IPS-NIHi7 (cell line): Measurements from ENCODE around the gene SEC24A.
"Not testable (repeated sequence)": the region's sequence is repeated elsewhere in the genome, so short reads cannot be mapped to it uniquely, and the experiment has no call there.

ENCODE experiments used
- DNase-seq: peaks from one replicate; pipeline ENCODE4 v3.0.0; 2012; ENCODE audit warnings: mixed read lengths; ENCODE audit errors: extremely low spot score

The SEC24A gene

DNA sequence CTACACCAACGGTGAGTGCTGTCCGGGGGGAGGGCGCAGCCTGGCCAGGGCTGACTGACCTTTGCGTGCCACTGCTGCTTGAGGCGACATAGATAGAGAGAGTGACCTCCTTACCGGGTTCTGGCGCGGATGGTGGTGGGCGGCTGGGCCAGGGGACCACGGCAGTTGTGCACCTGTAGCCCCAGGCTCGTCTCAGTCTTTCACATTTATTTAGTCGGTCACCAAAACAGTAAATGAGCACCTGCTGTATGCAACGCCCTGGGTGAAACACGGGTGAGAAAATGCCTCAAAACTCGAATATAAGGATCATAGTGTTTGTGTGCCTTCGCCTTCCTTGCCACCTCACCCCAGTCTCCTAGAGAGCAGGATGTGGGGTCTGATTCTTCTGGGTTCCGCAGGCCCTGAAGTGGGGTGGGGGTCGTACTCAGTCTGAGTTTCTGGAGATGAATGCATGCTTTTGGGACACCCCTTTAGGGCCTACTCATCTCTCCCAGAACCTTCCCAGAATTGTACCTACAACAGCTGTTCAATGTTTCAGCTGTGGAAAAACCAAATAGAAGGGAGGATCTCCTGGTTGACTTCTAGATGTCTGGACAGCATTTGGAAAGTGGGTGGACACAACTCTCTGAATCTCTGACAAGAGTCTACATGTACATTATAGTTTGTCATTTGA is 714 bp downstream of the SEC24A start:
- no peak for DNase-seq

DNA sequence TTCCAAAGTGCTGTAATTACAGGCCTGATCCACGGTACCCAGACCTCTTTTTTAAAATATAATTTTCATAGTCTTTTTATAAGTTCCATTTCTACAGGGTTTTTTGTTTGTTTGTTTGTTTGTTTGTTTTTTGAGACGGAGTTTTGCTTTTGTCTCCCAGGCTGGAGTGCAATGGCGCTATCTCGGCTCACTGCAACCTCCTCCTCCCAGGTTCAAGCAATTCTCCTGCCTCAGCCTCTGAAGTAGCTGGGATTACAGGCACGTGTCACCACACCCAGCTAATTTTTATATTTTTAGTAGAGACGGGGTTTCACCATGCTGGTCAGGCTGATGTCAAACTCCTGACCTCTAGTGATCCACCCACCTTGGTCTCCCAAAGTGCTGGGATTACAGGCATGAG is 2.1 kb downstream of the SEC24A start:
- not testable (repeated sequence) for DNase-seq

DNA sequence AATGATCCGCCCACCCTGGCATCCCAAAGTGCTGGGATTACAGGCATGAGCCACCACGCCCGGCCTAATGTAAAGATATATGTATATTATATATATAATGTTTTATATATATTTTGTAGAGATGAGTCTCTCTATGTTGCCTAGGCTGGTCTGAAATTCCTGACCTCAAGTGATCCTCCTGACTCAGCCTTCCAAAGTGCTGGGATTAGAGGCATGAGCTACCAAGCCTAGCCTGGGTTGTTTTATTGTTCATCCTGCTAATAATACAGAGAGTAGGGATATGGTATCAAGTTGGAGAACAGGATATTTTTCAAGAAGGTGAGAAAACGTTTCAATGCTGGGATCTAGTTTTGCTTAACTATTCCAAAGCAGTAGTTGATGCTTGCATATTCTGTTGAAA is 2.9 kb downstream of the SEC24A start:
- DNase-seq: no peak

DNA sequence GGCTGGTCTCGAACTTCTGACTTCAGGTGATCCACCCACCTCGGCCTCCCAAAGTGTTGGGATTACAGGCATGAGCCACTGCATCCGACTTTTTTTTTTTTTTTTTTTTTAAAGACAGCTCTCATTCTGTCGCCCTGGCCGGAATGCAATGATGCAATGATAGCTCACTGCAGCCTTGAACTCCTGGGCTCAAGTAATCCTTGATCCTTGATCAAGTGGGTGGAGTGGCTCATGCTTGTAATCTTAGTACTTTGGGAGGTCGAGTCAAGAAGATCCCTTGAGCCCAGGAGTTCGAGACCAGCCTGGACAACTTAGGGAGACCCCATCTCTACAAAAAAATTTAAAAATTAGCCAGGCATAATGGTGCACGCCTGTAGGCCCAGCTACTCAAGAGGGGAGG is 8.1 kb downstream of the SEC24A start:
- no peak for DNase-seq

DNA sequence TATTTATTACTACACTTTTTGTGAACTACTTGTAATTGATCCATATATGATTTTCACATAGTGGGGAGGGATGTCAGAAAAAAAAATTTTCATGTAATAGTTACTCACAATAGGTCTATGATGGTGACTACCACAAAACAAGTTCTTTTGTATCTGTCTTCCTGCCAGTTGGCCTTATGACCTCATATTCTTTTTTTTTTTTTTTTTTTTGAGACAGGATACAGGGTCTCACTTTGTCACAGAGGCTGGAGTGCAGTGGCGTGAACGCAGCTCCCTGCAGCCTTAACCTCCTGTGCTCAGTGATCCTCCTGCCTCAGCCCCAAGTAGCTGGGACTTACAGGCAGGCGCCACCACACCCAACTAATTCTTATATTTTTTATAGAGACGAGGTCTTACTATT is 10.9 kb downstream of the SEC24A start:
- no peak for DNase-seq

DNA sequence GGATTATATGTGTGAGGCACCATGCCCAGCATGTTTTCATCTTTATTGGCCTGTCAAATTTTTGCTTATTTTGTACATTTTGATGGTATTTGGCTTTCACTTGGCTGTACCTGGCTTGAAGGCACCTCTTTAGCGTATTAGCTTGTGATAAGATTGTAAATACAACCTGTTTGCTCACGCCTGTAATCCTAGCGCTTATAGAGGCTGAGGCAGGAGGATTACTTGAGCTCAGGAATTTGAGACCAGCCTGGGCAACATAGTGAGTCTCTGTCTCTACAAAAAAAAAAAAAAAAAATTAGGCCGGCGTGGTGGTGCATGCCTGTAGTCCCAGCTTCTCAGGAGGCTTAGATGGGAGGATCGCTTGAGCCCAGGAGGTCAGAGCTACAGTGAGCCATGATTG is 11.3 kb downstream of the SEC24A start:
- DNase-seq: no peak

DNA sequence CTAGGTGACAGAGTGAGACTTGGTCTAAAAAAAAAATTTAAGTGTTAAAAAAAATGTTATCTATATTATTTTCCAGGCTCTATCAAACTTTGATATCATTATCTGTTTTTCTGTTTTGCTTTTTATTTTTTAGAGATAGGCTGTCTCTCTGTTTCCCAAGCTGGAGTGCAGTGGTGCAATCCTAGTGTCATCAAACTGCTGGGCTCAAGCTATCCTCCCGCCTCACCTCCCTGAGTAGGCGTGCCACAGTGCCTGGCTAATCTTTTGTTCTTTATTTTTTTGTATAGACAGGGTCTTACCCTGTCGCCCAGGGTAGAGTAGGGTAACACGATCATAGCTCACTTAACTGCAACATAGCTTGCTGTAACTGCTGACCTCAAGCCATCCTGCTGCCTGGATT is 14.4 kb downstream of the SEC24A start:
- DNase-seq: no peak

DNA sequence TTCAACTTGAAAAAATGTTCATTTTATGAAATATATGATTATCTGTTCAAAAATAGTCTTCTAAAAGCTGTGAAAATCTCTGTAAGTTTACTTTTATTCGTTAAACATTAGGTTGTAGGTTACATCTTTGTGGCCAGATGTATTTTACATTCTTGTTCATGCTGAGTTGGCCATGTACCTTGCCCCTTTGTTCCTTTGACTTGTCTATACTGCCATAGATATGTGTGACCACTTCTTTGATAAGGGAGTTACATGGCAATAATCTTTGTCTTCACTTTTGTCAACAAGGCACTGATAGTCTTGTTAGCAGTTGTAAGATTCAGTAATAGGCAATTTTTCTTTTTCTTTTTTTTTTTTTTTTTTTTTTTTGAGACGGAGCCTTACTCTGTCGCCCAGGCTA is 15.9 kb downstream of the SEC24A start:
- DNase-seq: no peak

DNA sequence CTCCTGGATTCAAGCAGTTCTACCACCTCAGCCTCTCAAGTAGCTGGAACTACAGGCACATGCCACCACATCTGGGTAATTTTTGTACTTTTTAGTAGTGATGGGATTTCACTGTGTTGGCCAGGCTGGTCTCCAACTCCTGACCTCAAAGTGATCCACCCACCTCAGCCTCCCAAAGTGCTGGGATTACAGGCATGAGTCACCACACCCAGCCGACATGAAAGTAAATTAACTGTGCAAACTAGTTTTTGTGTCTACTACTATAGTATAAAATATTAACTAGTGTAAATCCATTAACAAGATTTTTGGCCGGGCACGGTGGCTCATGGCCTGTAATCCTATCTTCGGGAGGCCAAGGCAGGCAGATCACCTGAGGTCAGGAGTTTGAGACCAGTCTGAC is 25.0 kb downstream of the SEC24A start:
- not testable (repeated sequence) for DNase-seq

DNA sequence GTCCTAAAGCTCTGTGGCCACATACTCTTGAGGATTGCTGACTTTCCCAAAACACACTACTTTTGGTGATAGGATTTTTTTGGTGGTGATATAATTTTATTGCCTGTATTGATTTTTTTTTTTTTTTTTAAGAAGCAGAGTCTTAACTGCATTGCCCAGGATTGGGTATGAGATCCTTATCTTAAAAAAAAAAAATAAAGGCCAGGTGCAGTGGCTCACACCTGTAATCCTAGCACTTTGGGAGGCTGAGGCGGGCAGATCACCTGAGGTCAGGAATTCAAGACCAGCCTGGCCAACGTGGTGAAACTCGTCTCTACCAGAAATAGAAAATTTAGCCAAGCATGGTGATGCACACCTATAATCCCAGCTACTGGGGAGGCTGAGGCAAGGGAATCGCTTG is 28.8 kb downstream of the SEC24A start:
- DNase-seq: not testable (repeated sequence)

DNA sequence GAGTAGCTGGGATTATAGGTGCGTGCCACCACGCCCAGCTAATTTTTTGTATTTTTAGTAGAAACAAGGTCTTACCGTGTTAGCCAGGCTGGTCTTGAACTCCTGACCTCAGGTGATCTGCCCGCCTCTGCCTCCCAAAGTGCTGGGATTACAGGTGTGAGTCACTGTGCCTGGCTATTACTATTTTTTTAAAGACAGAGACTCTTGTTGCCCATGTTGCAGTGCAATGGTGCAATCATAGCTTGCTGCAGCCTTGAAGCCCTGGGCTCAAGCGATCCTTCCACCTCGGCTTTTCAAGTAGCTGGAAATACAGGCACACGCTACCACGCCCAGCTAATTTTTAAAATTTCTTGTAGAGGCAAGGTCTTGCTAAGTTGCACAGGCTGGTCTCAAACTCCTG is 41.6 kb downstream of the SEC24A start:
- DNase-seq: not testable (repeated sequence)

DNA sequence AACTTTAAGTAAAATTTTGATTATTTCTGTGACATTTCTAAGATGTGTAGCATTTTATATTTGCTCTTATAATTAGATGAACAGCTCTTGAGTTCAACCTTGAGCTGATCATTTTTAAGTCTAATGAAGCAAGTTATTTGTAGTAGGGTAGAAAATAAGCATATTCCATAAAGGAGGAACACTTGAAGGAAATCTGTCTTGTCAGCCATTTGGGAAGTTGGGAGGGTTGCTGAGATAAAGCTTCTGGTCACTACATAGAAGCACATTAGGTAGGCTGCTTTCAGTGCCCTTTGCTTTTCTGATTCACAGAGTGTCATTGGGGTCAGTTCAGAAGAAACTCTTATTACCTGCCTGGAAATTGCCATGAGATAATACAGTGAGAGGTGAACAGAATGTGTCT is 44.1 kb downstream of the SEC24A start:
- no peak for DNase-seq

DNA sequence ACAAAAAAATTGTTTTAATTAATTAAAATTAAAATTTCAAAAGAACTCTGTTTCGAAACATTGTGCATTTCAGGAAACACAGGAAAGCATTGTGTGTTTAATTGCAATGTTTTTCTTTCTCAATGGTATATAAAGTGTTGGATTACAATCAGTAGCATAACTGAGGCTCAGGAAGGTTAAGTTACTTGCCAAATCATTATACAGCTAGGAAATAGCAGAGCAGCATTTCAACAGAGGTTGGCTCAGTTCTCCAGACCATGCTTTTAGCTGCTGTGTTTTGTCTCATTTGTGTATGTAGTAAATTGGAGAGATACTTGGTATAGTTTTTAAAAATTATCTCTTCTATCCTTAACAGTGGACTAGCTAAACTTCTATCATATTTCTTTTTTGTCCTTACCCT is 59.7 kb downstream of the SEC24A start:
- no peak for DNase-seq

DNA sequence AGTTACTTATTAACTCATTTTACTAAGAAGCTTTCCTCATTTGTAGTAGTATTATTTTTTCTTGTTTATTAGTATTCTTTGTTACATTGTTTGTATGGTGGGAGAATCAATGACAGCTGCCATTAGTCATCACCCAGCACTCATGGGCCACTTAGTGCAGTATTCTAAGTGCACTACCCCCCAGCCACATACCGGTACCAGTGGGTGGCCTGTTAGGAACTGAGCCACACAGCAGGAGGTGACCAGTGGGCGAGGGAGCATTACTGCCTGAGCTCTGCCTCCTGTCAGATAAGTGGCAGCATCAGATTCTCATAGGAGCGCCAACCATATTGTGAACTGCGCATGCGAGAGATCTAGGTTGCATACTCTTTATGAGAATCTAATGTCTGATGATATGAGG is 65.5 kb downstream of the SEC24A start:
- peak; percentile 15 for DNase-seq

DNA sequence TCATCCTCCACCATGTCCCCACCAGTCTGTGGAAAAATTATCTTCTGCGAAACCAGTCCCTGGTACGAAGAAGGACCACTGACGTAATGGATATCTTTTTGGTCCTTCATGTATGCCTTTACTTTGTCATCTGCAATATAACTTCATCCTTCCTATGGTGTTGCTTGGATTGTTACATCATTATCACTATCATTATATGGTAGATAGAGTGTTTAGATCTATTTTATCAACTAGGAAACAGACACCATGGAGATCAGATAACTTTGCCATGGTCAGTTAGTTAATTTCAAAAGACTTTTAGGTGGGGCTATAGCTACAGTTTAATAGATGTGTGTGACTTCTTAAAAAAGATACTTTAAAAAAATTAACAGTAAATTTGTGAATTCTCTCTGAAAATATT is 66.0 kb downstream of the SEC24A start:
- no peak for DNase-seq

DNA sequence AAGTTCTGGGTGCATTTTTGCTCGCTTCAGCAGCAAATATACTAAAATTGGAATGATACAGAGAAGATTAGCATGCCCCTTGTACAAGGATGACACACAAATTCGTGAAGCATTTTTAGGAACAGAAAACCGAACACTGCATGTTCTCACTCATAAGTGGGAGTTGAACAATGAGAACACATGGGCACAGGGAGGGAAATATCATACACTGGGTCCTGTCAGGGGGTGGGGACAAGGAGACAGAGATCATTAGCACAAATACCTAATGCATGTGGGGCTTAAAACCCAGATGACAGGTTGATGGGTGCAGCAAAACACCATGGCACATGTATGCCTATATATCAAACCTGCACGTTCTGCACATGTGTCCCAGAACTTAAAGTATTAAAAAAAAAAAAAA is 66.9 kb downstream of the SEC24A start:
- DNase-seq: not testable (repeated sequence)

DNA sequence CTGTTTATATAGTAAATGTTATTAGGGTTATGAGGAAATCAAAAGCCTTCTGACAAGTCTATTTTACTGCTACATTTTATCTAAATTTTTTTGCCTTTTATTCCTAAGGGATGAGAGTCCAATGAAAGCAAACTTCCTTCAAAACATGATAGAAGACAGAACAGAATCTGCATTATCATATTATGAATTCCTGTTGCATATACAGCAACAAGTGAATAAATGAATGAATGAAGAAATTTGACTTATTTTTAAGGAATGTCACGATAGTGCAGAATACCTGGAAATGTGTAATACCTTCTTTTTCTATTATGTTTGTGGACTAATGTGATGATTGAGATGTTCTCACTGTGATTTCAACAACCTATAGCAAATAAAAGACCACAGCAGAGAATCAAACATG is 76.3 kb downstream of the SEC24A start:
- no peak for DNase-seq

DNA sequence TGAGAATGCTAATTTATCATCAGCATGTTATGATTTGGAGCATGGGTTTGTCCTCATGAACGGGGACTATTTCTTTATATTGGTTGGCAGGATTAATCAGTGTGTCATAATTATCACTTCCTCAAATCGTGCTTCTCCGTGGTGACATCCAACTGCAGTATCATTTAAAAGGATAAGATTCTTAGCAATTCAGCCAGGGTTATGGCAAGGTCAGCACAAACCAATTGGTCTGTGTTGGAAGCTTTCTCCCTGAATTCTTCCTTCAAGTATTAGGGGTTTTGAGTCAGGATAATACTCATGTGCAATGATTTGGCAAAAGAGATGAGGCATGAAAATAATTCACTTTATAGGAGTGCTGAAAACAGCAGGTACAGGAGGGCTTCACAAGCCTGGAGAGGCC is 84.2 kb downstream of the SEC24A start:
- DNase-seq: no peak

DNA sequence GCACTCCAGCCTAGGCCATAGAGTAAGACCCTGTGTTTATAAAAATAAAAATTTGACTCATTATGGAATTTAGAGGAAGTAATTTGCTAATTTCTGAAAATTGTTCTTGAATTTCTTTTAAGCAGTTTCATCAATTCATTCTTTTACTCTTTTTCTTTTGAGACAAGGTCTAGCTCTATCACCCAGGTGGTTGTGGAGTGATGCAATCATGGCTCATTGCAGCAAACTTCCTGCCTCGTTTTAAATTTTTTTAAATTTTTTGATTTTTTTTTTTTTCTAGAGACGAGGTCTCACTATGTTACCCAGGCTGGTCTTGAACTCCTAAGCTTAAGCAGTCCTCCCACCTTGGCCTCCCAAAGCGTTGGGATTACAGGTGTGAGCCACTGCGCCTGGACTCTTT is 86.7 kb downstream of the SEC24A start:
- no peak for DNase-seq

DNA sequence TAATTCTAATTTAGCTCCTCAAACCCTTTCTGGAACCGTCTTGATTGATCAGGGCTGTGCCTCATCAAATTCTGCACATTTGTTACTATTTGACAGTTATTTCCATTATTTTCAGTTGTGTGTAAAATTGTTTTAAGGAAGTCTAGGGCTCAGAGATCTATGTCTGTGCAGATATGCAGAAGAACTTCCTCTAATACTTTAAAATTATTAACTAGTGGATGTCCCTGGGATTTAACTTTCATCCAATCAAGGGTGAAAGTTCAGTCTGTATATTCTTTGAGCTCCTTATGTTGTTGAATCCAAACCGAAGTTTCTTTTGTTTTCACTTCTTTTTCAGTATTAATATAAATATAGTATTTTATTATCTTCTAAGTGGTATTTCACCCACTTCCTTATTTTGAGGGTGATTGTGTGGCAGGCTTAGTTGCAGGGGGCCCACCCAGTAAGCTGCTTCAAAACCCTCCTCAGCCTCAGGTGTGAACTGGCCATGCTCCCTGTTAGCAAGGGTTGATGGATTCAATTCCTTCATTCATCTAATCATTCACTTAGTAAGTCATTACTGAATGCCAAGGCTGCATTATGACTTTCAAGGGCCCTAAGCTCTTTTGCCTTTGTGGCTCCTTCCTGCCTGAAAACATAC is 87.7 kb downstream of the SEC24A start:
- DNase-seq: no peak

DNA sequence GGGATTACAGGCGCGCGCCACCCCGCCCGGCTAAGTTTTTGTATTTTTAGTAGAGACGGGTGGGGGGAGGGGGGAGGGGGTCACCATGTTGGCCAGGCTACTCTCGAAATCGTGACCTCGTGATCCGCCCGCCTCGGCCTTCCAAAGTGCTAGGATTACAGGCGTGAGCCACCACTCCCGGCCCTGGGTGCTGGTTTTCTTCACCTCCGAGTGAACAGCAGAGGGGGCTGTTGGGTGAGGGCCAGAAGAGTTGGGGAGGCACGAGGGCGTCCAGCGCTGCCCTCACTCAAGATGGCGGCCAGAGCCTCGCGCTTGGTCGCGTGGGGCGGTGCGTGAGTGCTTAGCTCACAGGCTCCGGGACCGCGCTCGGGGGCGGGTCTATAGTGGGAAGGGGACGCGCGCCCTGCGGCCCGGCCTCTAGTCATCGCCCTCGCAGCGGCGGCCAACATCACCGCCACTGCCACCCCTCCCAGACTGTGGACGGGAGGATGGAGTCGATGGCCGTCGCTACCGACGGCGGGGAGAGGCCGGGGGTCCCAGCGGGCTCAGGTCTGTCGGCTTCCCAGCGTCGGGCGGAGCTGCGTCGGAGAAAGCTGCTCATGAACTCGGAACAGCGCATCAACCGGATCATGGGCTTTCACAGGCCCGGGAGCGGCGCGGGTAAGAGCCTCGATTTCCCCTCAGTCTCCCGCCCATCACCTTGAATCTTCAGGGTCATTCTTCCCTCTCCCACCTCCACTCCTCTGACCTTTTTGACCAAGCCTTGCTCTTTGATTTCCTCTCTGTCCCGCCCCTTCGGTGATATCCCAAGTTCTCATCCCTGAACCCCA is 89.8 kb downstream of the SEC24A start, which contains the start of gene CAMLG:
Gene CAMLG (plus strand): TSS at position 416 of the 830 bp plus-strand sequence. CDS start 73 bp downstream, at position 489.
- peak; percentile 95 for DNase-seq

DNA sequence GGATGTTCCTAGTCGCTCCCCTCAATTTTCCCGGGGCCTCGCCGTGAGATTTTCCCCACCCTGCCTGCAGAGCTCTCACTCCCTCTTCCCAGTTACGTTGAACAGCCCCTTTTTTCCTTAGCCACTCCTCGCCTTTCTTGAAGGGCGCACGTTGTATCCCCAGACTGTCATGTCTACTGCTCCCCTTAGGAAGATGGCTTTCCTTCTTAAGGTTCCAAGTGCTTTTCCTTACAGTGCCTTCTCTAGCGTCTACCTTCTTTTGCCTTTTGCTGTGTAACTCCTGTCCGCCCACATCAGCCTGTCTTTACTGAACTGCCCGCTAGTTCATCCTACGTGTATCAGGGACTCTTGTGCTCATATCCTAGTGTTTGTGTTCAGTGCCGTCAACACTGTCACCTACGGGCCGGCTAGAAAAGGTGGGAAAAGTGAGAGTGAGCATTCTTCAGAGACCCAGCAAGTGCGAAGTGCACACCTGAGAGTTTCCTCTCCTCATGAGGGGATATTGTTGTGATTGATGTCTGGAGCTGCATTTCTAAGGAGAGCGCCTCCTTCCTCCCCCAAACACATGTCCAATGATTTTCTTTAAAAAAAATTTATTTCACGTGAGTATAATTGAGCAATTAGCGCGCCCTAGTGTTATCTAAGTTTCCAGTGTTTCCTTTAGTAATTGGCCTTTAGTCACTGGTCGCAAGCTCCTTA is 90.5 kb downstream of the SEC24A start:
- peak; percentile 29 for DNase-seq
